Fibroblast of skin of abdomen (primary cell): Measurements from ENCODE around the gene LRRC3C.
"Not testable (repeated sequence)": the region's sequence is repeated elsewhere in the genome, so short reads cannot be mapped to it uniquely, and the experiment has no call there.

Experiments
- DNase-seq: peaks from one replicate; pipeline ENCODE4 v3.0.0-alpha.2; 2013

The LRRC3C gene

DNA sequence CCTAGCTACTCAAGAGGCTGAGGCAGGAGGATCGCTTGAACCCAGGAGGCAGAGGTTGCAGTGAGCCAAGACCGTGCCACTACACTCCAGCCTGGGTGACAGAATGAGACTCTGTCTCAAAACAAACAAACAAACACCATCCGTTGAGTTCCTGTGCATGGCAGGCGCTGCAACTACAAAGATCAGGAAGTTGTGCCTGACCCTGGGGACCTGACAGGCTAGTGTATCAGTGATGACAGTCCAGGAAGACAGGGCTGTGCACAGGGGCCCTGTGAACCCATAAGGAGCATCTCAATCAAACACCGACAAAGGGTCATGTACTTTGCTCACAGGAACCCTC is 20.9 kb downstream of the LRRC3C start:
- not testable (repeated sequence) for DNase-seq

- no peak for DNase-seq
These were observed 21.5 kb downstream of the LRRC3C start for GRCh38 chr17:39949028-39949427.

DNA sequence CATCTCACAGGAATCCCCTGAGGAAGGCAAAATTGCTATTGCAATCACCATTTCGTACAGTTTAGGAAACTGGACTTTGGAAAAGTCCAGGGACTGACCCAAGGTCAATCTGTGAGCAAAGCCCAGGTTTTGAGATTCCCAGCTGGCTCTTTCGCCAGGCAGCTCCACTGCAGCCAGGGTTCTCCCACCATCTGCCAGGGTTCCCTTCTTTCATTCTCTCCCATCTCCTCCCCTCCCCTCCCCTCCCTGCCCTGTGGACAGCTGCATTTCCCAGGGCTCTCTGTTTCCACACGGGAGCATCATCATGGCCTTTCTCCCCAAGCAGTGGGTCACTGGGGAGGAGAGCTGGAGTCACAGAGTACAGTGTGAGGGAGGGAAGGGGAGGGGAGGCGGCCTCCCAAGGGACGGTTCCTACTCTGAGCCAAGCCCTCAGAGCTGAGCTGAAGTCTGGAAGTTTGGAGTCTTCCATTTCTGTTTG is 23.4 kb downstream of the LRRC3C start:
- DNase-seq: no peak

DNA sequence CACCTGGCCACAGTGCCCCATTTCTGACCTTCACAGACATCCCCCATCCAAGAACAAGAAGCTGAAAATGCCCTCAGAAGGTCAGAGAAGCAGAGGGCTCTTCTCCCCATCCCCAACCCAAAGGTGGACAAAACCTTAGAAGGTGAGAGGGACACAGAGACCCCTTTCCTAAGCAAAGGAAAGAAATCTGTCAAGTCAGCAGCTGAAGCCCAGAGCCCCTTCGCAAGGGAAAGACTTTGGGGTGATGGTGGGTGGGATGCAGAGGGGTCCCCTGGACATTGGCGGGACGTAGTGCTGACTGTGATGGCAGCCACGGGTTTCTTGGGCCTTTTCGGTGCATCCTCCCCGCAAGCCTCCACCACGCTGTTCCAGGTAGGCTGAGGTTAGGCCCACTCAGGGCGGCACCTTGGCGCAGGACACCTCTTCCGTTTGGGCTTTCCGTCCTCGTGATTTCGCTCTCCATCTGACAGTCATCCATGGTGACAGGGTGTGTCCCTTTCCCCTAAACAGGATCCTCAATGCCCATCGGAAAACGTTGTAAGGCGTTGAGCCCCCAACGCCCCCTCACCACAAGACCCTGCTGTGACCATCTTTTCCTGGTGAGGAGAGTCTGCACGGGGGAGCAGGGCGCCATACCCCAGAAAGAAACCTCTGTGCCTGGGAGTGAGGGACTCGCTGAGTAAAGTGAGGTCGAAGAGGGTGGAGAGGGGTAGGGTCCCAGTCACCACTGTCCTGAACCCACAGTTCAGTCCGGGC is 24.6 kb downstream of the LRRC3C start:
- no peak for DNase-seq

DNA sequence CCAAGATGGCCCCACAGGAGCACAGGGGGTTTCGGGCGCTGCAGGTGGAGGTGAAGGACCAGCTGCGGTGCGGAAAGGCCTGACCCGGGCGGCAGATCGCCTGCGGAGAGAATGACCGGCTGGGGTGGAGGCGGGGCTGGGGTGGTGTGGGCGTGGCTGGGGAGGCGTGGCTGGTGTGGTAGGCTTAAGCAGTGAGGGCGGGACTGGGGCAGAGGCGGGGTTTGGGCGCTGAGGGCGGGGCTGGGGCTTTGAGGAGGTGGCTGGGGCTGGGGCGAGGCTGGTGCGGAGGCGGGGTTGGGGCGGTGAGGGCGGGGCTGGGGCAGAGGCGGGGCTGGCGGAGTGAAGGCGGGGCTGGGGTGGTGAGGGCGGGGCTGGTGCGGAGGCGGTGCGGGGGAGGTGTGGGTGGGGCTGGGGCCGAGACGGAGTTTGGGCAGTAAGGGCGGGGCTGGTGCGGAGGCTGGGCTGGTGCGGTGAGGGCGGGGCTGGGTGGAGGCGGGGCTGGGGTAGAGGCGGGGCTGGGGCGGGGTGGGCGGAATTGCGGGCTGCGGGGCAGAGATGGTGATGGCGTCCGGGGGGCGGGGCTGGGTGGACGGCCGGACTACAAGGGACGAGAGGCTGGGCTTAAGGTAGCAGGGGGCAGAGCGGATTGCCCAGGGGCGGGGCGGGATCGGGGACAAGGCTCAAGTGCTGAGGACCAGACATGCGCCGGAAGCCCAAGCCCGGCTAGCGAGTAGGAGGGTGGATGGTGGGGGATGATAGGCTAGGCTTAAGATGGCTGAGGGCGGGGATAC is 25.3 kb downstream of the LRRC3C start:
- peak; percentile 93 for DNase-seq

DNA sequence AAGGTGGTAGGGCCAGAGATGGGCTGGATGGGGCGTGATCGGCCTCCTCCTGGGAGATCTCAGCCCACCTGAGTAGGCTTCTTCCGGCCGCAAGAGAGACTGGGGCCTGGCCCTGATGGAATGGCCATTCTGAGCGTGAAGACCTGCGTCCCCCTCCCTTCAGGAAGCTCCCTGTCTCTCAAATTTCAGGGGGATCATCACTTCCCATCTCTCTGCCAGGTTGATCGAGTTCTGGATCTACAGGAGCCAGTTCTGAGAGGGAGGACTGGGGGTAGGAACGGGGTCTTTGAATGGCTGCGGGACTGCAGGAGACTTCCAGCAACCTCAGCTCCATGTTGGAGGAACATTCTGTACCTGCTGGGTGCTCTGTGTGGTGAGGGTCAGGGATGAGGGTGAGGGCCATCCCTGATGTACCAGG is 25.9 kb downstream of the LRRC3C start:
- DNase-seq: no peak

DNA sequence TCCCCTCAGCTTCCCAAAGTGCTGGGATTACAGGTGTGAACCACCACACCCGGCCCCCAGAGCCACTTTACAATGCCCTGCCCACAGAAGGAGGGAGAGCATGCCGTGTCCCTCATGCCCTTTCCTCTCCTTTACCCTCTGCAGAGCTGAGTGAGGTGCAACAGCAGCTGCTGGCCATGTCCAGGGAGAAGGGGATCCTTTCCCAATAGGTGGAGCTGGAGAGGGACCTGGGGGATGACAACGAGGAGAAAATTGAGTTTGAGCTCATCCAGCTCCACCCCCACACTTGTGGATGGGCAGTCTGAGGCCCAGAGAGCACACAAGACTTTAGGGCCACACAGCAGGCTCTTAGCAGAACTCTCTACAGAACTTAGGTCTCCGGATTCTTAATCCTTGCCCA is 27.3 kb downstream of the LRRC3C start:
- DNase-seq: no peak

DNA sequence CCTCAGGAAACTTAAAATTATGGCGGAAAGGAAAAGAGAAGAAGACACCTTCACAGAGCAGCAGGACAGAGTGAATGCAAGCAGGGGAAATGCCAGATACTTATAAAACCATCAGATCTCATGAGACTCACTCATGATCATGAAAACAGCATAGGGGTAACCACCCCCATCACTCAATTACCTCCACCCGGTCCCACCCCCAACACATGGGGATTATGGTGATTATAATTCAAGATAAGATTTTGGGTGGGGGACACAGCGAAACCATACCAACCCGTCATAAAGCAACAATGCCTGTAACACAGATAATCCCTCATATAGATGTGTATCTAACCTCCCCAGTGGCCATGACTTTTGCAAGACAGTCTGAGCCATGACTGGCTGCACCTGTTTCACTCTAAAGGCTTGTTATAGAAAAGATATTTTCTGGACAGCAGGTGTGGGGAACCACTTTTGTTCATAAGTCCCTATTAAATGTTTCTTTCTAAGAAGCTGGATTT is 28.2 kb downstream of the LRRC3C start:
- DNase-seq: no peak

GRCh38 chr17:39960524-39961041 is 33.1 kb downstream of the LRRC3C start:
- no peak for DNase-seq

DNA sequence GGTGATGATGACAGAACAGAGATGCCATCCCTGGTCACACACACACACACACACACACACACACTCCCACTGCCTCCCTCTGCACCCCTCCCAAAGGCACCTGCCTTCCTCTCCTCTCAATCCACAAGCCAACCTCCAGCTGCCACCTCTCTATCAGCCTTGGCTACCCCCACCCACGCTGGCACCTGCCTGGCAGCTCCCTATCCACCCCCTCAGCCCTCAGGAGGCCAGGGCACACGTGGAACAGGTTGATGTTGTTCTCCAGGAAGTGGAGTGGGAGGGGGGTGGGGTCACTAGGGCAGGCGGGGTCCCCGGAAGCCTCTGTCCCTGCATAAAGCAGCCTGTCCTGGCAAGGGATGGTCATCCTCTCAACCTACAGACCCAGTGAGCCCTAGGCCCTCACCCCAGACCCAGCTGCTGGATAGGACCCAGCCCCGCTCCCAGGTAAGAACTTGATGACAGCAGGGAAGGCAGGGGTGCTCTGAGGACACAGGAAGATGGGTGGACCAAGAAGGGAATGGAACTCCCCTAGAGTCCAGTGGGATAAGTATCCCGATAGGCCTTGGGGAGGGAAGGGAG is 35.2 kb downstream of the LRRC3C start, which contains the start of gene GSDMA:
Gene GSDMA, plus strand, starts transcription at position 363 of the 579 bp plus-strand sequence. CDS start 2,684 bp downstream, outside the sequence.
- DNase-seq: no peak

DNA sequence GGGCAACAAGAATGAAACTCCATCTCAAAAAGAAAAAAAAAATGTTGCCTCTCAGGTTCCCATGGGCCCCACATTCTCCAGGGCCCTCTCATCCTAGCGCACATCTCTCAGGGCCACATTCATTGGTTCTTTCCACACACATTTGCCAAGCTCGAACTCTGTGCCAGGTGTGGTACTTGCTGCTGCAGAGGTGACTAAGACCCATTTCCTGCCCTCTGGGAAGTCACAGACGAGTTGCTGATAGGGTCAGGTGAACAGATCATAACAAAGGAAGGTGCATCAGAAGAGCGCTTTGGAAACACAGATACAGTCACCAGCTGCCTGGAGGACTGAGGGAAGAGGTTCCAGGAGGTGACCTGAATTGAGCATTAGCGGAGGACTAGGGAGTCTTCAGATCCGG is 36.3 kb downstream of the LRRC3C start:
- no peak for DNase-seq

GRCh38 chr17:39965017-39965699 is 37.6 kb downstream of the LRRC3C start:
- DNase-seq: no peak

DNA sequence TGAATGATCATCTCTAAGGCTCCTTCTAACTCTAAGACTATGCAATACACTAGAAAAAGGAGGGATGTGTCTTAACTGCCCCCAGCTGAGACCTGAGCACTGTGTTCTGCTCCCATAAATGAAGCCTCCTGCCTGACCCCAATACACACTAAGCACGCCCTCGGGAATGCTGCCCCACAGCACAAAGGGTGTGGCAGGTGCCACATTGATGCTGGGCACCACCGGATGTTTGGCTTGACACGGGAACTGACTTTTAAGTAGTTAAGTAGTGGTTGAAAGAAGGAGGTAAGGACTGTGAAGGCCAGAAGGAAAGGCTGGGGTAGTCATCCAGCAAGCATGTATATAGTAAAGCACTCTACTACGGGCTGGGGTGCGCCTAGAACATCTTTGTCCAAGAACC is 39.2 kb downstream of the LRRC3C start:
- no peak for DNase-seq

DNA sequence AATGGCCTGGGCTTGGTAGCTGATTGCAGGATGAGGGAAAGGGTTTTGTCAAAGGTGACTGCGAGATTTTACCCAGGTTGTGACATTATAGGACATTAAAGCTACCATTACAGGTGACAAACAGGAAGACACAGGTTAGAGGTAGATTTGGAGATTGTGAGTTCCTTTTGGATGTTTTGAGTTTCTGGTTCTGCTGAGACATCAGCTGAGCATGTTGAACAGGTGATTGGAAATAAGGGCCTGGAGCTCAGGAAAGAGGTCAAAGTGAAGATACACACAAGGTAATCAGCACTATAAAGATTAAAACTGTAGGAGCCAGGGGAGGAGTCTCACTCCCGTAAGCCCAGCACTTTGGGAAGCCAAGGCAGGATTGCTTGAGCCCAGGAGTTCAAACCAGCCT is 41.2 kb downstream of the LRRC3C start:
- no peak for DNase-seq

DNA sequence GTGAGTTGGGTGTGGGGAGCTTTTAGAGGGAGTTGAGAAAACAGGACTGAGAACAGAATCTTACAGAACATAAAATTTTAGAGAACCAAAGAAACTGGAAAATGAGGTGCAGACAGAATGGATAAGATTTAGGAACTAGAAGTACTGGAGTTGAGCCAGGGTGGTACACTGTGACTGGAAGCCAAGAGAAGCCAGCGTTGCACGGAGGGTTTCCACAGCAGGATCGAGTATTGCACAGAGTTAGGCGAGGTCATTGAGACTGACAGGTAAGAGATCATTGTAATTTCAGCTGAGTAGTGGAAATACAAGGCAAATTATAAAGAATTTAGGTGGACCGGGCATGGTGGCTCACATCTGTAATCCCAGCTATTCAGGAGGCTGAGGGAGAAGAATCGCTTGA is 41.8 kb downstream of the LRRC3C start:
- no peak for DNase-seq

GRCh38 chr17:39970157-39970692 is 42.7 kb downstream of the LRRC3C start:
- no peak for DNase-seq

DNA sequence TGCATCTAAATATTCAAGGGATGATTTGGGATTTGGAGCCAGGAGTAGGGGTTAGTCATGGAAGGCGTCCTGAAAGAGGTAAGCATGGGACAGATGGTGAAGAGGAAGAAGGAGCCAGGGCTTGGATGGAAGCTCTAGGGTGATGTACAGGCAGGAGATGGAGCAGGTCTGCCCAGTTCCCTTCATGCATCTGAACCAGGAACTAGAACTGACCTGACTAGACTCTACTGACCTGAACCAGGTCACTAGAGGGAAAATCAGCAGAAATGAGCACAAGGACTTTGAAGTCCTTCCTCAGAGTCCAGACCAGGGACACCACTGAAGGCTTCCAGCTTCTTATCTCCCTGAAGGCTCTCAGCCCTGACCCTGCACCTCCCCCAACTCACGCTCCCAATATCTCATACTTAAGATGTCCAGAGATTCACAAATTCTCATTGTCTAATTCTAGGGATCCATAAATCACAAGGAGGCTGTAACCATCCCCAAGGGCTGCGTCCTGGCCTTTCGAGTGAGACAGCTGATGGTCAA is 43.6 kb downstream of the LRRC3C start:
- DNase-seq: no peak

- DNase-seq: no peak
These were observed 44.7 kb downstream of the LRRC3C start for GRCh38 chr17:39972271-39972670.

DNA sequence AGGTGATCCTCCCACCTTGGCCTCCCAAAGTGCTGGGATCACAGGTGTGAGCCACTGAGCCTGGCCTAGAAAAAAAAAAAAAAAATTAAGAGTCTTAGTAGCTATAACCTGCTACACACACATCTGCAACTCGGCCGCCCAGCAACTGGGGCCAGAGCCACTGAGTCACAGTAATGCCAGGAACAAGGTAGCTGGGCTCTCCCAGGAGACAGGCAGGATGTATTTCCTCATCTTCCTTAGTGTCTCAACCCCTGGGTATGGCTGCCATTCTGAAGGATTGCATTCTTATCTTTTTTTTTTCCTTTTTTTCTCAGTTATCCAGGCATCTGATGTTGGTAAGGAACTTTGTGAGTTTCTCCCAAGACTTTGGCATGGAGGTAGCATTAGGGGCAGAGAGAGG is 46.0 kb downstream of the LRRC3C start:
- DNase-seq: peak; percentile 23

GRCh38 chr17:39974433-39974832 is 46.9 kb downstream of the LRRC3C start:
- DNase-seq: no peak

DNA sequence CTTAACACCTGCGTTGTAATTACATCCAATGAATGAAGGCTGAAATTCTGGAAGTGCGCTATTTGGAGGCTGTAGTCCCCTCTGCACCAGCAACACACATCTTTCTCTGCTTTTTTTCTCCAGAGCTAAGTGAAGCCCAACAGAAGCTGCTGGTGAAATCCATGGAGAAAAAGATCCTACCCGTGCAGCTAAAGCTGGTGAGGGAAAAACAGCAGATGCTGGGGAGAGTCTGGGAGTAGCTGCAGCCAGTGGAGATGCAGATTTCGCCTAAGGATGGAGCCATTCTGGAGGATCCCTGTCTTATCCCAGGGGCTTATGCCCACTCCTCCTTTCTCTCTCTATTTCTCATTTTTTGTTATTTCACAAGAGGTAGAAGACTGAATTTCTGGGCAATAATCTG is 48.3 kb downstream of the LRRC3C start:
- DNase-seq: no peak
